Choroid plexus epithelial cell (primary cell): Measurements from ENCODE around the gene CACNA1E.

ENCODE experiments used
- DNase-seq: peaks from one replicate; pipeline ENCODE4 v3.0.0-alpha.2; 2010; ENCODE audit warnings: low read depth
- H3K4me3 ChIP-seq: 2 replicates; pipeline ENCODE4 v1.5.1; 2011; ENCODE audit warnings: low read depth, mild to moderate bottlenecking, control low read depth, low read length, moderate library complexity
- TF ChIP-seq, protein P1 (sequence below): conservative IDR thresholded peaks from 2 replicates; pipeline ENCODE4 v1.5.1; 2011; ENCODE audit warnings: low read depth, mild to moderate bottlenecking, control low read depth, inconsistent platforms, low read length, moderate library complexity

The CACNA1E gene

DNA sequence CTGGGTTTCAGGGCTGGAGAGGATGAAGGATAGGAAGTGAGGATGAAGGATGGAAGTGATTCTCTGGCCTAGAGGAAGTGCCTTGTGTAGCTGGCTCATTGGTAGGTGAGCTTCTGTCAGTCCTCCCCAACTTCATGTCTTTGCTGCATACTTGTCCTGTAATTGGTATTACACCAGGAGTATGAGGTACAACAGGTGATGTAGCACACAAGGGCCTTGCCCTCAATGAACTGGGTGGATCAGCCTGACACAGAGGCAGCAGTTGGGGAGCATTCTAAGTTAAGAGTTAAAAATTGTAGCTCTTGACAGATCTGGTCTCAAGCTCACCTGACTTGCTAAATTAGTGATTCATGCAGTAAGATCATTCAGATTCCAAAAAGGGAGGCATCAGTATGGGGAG lies 37.9 kb upstream of the CACNA1E start:
- no peak overlapping the region for H3K4me3 ChIP-seq
- TF ChIP-seq, protein P1, sequence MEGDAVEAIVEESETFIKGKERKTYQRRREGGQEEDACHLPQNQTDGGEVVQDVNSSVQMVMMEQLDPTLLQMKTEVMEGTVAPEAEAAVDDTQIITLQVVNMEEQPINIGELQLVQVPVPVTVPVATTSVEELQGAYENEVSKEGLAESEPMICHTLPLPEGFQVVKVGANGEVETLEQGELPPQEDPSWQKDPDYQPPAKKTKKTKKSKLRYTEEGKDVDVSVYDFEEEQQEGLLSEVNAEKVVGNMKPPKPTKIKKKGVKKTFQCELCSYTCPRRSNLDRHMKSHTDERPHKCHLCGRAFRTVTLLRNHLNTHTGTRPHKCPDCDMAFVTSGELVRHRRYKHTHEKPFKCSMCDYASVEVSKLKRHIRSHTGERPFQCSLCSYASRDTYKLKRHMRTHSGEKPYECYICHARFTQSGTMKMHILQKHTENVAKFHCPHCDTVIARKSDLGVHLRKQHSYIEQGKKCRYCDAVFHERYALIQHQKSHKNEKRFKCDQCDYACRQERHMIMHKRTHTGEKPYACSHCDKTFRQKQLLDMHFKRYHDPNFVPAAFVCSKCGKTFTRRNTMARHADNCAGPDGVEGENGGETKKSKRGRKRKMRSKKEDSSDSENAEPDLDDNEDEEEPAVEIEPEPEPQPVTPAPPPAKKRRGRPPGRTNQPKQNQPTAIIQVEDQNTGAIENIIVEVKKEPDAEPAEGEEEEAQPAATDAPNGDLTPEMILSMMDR: no peak
- no peak for DNase-seq

DNA sequence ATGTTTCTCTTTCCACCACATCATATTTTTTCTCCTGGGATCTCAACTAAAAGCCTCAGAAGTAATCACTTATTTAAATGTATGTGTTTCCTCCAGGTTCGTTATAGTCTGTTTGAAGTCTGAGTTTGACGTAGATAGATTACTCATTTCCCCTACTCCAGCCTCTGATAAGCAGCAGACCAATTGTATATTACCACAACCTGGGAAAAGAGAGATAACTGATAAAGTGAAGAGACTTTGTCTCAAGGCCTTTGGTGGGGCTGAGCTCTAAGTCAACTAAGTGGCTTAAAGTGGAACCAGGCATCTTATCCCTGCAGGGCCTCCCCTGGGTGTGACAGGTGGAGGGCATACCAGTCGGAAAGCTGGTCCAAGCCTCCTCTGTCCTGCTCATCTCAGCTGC lies 34.9 kb upstream of the CACNA1E start:
- TF ChIP-seq, protein P1: no peak
- no peak for DNase-seq
- H3K4me3 ChIP-seq: no peak overlapping the region

DNA sequence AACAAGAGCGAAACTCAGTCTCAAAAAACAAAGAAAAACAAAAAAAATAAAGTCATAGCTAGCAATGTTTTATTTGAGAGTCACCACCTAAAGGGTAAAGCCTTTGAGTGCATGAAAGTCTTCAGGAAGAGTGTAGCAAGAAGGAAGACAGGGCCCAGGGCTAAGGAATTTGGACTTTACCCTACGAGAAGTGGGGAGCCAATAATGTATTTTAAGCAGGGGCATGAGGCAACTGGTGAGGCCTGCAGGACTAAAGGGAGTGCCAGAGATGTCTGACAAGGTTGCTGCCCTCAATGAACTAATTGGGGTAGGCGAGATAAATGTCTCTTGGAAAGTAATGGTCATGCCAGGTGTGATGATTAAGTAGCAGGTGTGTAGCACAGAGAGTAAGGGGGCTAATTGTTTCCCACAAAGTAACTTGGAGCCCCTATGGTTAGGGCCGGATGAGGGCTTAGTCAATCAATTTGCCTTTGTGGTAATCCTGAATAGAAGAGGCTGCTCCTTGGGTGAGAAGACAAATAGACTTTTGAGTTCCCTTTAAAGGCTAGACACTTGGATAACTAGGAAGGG lies 31.6 kb upstream of the CACNA1E start:
- H3K4me3 ChIP-seq: no peak overlapping the region
- DNase-seq: no peak
- TF ChIP-seq, protein P1: no peak

DNA sequence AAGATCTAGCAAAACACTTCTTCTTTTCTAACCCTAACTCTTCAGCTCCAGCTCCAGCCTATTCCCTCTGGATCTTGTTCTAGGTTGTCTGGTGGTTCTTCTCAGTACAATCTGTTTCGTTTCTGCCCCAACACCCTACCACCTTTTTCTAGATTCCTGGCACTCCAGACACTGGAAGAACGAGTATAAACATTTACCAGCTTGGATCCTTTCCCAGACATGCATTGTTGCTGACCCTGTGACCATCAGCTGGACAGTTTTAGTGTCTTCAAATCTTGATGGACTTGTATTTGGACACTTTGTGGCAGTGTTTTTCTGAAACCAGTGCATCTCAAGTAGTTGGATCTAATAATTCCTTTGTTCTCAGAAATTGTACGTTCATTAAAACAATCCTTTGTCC lies 30.6 kb upstream of the CACNA1E start:
- DNase-seq: no peak
- TF ChIP-seq, protein P1: no peak
- H3K4me3 ChIP-seq: no peak overlapping the region

DNA sequence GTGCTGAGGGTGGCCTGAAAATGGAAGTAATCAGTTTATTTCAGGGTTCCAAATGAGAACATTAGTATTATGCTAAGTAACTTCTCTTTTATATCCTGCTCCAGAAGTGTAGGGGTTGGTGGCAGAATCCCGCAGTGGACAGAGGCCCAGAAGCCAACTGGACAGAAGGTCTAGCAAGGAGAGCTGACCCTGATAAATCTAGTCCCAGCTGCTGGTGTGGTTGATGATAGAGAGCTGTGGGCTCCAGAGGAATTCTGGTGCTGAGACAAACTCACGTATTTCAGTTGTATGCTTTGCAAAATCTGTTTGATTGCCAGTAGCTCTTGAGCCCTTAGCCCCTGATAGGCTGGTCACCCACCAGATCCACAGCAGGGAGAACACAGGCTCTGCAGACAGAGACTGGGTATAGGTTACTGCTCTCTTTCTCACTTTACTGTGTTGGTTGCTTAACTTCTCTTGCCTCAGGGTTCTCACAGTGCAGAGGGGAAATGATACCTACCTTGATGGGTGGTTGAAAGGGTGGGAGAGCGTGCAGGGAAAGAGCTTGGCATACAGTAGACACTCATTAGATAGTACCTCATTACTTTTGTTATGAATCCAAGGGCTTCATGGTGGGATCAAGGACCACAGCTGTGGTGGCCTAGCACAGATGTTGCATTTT lies 29.6 kb upstream of the CACNA1E start:
- no peak overlapping the region for H3K4me3 ChIP-seq
- TF ChIP-seq, protein P1: no peak
- DNase-seq: no peak

DNA sequence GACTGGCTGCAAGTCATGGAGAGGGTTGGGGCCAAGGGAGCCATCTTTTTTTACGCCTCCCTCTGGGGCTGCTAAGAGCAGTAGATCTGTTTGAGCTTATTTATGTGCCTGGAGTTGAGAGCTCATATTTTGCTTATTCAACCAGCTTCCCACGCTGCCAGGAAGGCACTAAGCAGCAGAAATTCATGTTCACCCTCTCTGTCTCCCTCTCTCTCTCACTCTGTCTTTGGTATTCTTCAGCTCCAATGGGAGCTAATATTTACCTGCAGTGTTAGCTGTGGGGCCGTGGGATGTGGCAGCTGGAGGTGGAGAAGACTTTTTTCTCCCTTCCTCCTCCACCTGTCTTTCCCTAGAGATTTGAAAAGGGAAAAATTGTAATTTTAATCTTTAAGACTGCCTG lies 26.8 kb upstream of the CACNA1E start:
- no peak overlapping the region for H3K4me3 ChIP-seq
- DNase-seq: no peak
- TF ChIP-seq, protein P1: no peak

DNA sequence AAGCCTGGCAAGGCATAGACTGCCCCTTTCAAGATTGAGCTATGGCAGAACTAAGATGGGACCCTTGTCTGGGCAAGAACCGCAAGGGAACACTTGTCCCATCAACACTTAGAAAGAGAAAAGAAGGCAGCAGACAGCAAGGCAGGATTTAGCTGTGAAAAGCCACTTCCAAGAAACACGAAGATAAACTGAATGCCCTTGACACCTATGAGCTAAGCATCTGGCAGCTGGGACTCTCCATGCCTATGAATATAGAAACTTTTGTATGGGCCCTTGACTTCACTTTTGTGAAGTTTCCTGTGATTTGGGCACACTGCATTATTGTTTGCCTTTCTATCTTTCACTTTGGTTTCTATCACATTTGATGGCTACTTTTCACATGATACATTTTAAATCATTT lies 24.9 kb upstream of the CACNA1E start:
- no peak overlapping the region for H3K4me3 ChIP-seq
- TF ChIP-seq, protein P1: no peak
- no peak for DNase-seq
